OCI-LY7 (cell line): ENCODE measurements around the gene UBE2L3. TPM values are rescaled to one million over a fixed set of nuclear protein-coding genes. Genes with fewer than 3 reads are reported as not detected.

ENCODE experiments used
- BruUV-seq: library from RNA; stranded (reverse); fragments of 400-500 nt; replicated peaks from 2 replicates; lab custom pipeline; 2021; lab: Mats Ljungman, UMichigan
- CTCF ChIA-PET: fragments of 300-600 bp; sonication (Branson Sonifier 250); formaldehyde crosslinking; loops from one replicate; lab custom pipeline; 2022; ENCODE audit warnings: antibody characterized with exemption; ENCODE audit not compliant: unreplicated experiment; lab: Charles Lee
- POLR2A ChIA-PET: fragments of 300-600 bp; sonication (Branson Sonifier 250); formaldehyde crosslinking; loops from one replicate; lab custom pipeline; 2022; ENCODE audit warnings: antibody characterized with exemption; lab: Charles Lee
- DNase-seq: peaks from one replicate; pipeline ENCODE4 v3.0.0-alpha.2; 2015; ENCODE audit warnings: low spot score
- H2AFZ ChIP-seq: fragments of 200-600 bp; sonication (generic), shearing (Covaris generic); 2 replicates; pipeline ENCODE4 v1.6.1; 2014; ENCODE audit warnings: mild to moderate bottlenecking, antibody characterized with exemption, low read length, moderate library complexity
- H3K27ac ChIP-seq: fragments of 200-600 bp; sonication (generic); 2 replicates; pipeline ENCODE4 v1.5.1; 2014; ENCODE audit warnings: mixed run types, low read depth, mild to moderate bottlenecking, moderate library complexity, low read length, inconsistent platforms; ENCODE audit not compliant: poor library complexity, severe bottlenecking
- H3K36me3 ChIP-seq: fragments of 200-600 bp; sonication (generic); 2 replicates; pipeline ENCODE4 v1.6.1; 2014; ENCODE audit warnings: mild to moderate bottlenecking, antibody characterized with exemption, low read length, moderate library complexity, mixed read lengths; ENCODE audit not compliant: insufficient read depth
- H3K4me1 ChIP-seq: fragments of 200-600 bp; sonication (generic); 2 replicates; pipeline ENCODE4 v1.5.1; 2014; ENCODE audit warnings: mild to moderate bottlenecking, low read length; ENCODE audit not compliant: insufficient read depth, poor library complexity, severe bottlenecking
- H3K4me2 ChIP-seq: fragments of 200-600 bp; sonication (generic); 2 replicates; pipeline ENCODE4 v1.6.1; 2014; ENCODE audit warnings: mild to moderate bottlenecking, low read length
- H3K4me3 ChIP-seq: fragments of 200-600 bp; sonication (generic); 2 replicates; pipeline ENCODE4 v1.5.1; 2014; ENCODE audit warnings: mild to moderate bottlenecking, low read depth, low read length; ENCODE audit not compliant: poor library complexity, severe bottlenecking
- H3K79me2 ChIP-seq: fragments of 200-600 bp; sonication (generic); 2 replicates; pipeline ENCODE4 v1.6.1; 2016; ENCODE audit warnings: low read depth, mild to moderate bottlenecking, low read length, moderate library complexity, mixed read lengths; ENCODE audit not compliant: insufficient read depth
- H3K9me2 ChIP-seq: fragments of 200-600 bp; sonication (generic); 2 replicates; pipeline ENCODE4 v1.6.1; 2016; ENCODE audit warnings: mild to moderate bottlenecking, low read length, mixed read lengths; ENCODE audit not compliant: insufficient read depth
- H3K9me3 ChIP-seq: fragments of 200-600 bp; sonication (generic); 2 replicates; pipeline ENCODE4 v1.6.1; 2014; ENCODE audit warnings: mild to moderate bottlenecking, mixed run types, low read length, mixed read lengths
- H4K20me1 ChIP-seq: fragments of 200-600 bp; sonication (generic); 2 replicates; pipeline ENCODE4 v1.6.1; 2014; ENCODE audit warnings: mild to moderate bottlenecking, antibody characterized with exemption, low read length, moderate library complexity, mixed read lengths; ENCODE audit not compliant: insufficient read depth
- EZH2phosphoT487 ChIP-seq: fragments of 200-600 bp; sonication (generic); IDR thresholded peaks from 2 replicates; pipeline ENCODE4 v1.6.1; 2018; ENCODE audit warnings: low read depth, borderline replicate concordance, mild to moderate bottlenecking, mixed run types, antibody characterized with exemption, low read length, moderate library complexity, mixed read lengths
- intact Hi-C: fragments of 100-400 bp; cut with micrococcal nuclease; formaldehyde crosslinking; loops from one replicate; pipeline ENCODE4 v1.10.0; 2022; ENCODE audit not compliant: unreplicated experiment
- total RNA-seq, 2 experiments: library from RNA; depleted of rRNA in 1 of 2; stranded (reverse); fragments of >200 nt in 1 of 2; shearing (Covaris generic) in 1 of 2; gene quantifications; 2 replicates each; pipeline ENCODE4 v1.2.3, GENCODE V29; 2014 to 2022
- TF ChIP-seq, protein P1 (sequence below): fragments of 200-600 bp; sonication (generic); conservative IDR thresholded peaks from 2 replicates; pipeline ENCODE4 v1.5.1; 2014; ENCODE audit warnings: mild to moderate bottlenecking, antibody characterized with exemption, low read length, moderate library complexity, mixed read lengths

UBE2L3 gene
- total RNA-seq, 2 experiments from 2014 or later = 63.8 to 67.1 TPM

GRCh38 chr22:21641789-21642583 lies 74.5 kb downstream of the UBE2L3 start, which contains the start of gene SDF2L1:
TSS of gene SDF2L1 (plus strand) at chr22:21642302. CDS start at chr22:21642337, 35 bp downstream.
- peak within 1 kb of the TSS; percentile 89; the same call in 1 of the 2 replicates for H2AFZ ChIP-seq
- H3K79me2 ChIP-seq = no peaks in the 10 kb centered on the region; the same call in 1 of the 2 replicates
- H3K27ac ChIP-seq = peak within 1 kb of the TSS; percentile 35
- TF ChIP-seq EZH2phosphoT487 = no peak
- TF ChIP-seq, protein P1, sequence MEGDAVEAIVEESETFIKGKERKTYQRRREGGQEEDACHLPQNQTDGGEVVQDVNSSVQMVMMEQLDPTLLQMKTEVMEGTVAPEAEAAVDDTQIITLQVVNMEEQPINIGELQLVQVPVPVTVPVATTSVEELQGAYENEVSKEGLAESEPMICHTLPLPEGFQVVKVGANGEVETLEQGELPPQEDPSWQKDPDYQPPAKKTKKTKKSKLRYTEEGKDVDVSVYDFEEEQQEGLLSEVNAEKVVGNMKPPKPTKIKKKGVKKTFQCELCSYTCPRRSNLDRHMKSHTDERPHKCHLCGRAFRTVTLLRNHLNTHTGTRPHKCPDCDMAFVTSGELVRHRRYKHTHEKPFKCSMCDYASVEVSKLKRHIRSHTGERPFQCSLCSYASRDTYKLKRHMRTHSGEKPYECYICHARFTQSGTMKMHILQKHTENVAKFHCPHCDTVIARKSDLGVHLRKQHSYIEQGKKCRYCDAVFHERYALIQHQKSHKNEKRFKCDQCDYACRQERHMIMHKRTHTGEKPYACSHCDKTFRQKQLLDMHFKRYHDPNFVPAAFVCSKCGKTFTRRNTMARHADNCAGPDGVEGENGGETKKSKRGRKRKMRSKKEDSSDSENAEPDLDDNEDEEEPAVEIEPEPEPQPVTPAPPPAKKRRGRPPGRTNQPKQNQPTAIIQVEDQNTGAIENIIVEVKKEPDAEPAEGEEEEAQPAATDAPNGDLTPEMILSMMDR = no peak
- no TSS peak for BruUV-seq
- peaks cover 19% of the 10 kb centered on the region for H3K4me1 ChIP-seq
- H3K4me3 ChIP-seq = peak within 1 kb of the TSS; percentile 83
- POLR2A ChIA-PET = interaction anchor here (0.5 to 2.9 kb wide), 10 partner anchors 9 to 405 kb away, joined by 3 to 17 read pairs (median 4); partner anchors contain the start of genes CCDC116 and YDJC
- H3K36me3 ChIP-seq = peaks cover 18% of the 10 kb centered on the region; the same call in 1 of the 2 replicates
- no peaks in the 10 kb centered on the region for H4K20me1 ChIP-seq
- peak; percentile 99 for DNase-seq
- no peaks in the 10 kb centered on the region for H3K9me3 ChIP-seq
- H3K9me2 ChIP-seq = no peaks in the 10 kb centered on the region
- H3K4me2 ChIP-seq = peak within 1 kb of the TSS; percentile 97
- CTCF ChIA-PET = interaction anchor here (0.6 to 2.4 kb wide), 7 partner anchors 10 to 1132 kb away, joined by 3 to 18 read pairs (median 3); partner anchors contain the start of genes CCDC116, PPIL2 and YDJC
- intact Hi-C loops = loop anchor here (1.0 kb wide), 1 partner anchor 13 kb away; no protein-coding TSS in a partner anchor

DNA sequence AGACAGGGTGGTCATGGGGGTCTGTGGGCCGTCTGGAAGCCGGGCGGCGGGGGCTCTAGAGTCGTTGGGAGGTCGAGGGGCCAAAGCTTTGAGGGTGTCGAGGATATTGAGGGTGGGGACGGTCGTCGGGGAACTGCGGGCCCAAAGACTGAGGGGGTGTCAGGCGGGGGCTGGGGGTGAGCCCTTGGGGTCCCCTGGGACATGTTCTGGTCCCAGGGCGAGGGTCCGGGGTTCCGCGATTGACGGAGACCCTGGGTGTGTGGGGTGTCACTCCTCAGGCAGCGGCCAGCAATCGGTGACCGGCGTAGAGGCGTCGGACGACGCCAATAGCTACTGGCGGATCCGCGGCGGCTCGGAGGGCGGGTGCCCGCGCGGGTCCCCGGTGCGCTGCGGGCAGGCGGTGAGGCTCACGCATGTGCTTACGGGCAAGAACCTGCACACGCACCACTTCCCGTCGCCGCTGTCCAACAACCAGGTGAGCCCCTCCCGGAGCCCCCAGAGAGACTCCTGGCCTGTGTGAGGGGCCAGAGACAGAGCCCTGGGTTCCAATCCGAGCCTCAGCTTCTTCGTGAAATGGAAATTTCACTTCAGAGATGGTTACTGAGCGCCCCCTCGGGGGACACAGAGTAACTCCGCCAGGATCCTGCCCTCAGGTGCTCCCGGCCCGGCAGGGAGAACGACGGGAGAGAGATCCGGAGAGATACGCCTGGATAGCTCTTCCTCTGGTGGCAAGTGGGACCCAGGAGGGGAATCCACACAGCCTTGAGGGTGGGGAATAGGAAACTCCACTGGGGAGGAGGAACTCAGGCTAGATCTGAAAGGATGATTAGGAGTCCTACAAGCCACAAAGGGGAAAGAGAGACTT lies 75.3 kb downstream of the UBE2L3 start:
- intact Hi-C loops = loop anchor here (1.0 kb wide), 1 partner anchor 14 kb away; no protein-coding TSS in a partner anchor
- no peaks in the 10 kb centered on the region for H4K20me1 ChIP-seq
- peaks cover 19% of the 10 kb centered on the region for H3K4me1 ChIP-seq
- peak overlapping the region; percentile 35 for H3K27ac ChIP-seq
- ChIA-PET CTCF (interaction anchor here (0.6 to 2.4 kb wide), 5 partner anchors 11 to 1133 kb away, joined by 3 to 18 read pairs (median 3); partner anchors contain the start of genes CCDC116 and YDJC), POLR2A (interaction anchor here (0.6 to 2.9 kb wide), 7 partner anchors 9 to 404 kb away, joined by 3 to 17 read pairs (median 7); partner anchors contain the start of genes CCDC116 and YDJC)
- H2AFZ ChIP-seq = peak overlapping the region; percentile 49; the same call in 1 of the 2 replicates
- peak; percentile 84 for DNase-seq
- H3K9me3 ChIP-seq = no peaks in the 10 kb centered on the region
- TSS peak; percentile 55 for BruUV-seq
- H3K4me3 ChIP-seq = peak overlapping the region; percentile 83
- TF ChIP-seq EZH2phosphoT487 = no peak
- TF ChIP-seq, protein P1 = peak; percentile 88
- no peaks in the 10 kb centered on the region; the same call in 1 of the 2 replicates for H3K79me2 ChIP-seq
- peaks cover 23% of the 10 kb centered on the region; the same call in 1 of the 2 replicates for H3K36me3 ChIP-seq
- H3K4me2 ChIP-seq = peak overlapping the region; percentile 73
- H3K9me2 ChIP-seq = no peaks in the 10 kb centered on the region
